Left colon (tissue), 2 donors: ENCODE measurements around the gene OLFM2. TPM values are rescaled to one million over a fixed set of nuclear protein-coding genes. Genes with fewer than 3 reads are reported as not detected.
A peak's percentile ranks its signal among the peaks of the same experiment; 100 is the strongest.

Experiments
- ATAC-seq: fragments of 200-7000 bp; cut with Tn5 transposase; one replicate; pipeline ENCODE4 v1.9.1; 2020; ENCODE audit warnings: mild to moderate bottlenecking, moderate library complexity
- DNase-seq, 2 donors: peaks; one replicate each; pipeline ENCODE4 v3.0.0-alpha.2; 2020
- intact Hi-C, 2 donors: fragments of 100-400 bp; cut with DNase I in 1 of 2; cut with micrococcal nuclease in 1 of 2; formaldehyde crosslinking; loops; one replicate each; pipeline versions ENCODE4 v1.11.2 to v1.14.0; 2022; cut with DNase I, micrococcal nuclease
- total RNA-seq, 2 donors: library from RNA; stranded (reverse); fragmentation: NEBNext Ultra II Directional; extraction: Animal tissue kit (Norgen Biotek cat#: 25700); gene quantifications; one replicate each; pipeline ENCODE4 v1.2.1, GENCODE V29; 2021
- donor health status: DM: no; HTN: no; CAD: no.
- donor health status: DM: yes; HTN: yes; CAD: no.

Gene OLFM2
- total RNA-seq, 2 donors from 2014 or later = 1.6 to 1.9 TPM

DNA sequence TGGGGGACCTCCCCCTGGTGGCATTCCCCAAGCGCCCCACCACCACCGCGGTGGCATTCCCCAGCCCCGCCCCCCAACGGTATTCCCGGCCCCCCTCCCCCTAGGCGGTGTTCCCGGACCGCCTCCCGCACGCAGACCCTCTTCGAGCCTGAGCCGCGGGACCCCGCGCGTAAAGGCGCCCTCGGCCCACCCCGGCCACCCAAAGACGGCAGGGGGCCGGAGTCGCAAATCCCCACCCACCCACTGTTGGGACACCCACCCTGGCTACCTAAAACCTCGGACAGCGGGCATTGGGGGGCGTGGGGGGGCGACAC is 22.4 kb downstream of the OLFM2 start:
- DNase-seq (no peak), ATAC-seq (no peak)
- intact Hi-C loops = no loop called here

DNA sequence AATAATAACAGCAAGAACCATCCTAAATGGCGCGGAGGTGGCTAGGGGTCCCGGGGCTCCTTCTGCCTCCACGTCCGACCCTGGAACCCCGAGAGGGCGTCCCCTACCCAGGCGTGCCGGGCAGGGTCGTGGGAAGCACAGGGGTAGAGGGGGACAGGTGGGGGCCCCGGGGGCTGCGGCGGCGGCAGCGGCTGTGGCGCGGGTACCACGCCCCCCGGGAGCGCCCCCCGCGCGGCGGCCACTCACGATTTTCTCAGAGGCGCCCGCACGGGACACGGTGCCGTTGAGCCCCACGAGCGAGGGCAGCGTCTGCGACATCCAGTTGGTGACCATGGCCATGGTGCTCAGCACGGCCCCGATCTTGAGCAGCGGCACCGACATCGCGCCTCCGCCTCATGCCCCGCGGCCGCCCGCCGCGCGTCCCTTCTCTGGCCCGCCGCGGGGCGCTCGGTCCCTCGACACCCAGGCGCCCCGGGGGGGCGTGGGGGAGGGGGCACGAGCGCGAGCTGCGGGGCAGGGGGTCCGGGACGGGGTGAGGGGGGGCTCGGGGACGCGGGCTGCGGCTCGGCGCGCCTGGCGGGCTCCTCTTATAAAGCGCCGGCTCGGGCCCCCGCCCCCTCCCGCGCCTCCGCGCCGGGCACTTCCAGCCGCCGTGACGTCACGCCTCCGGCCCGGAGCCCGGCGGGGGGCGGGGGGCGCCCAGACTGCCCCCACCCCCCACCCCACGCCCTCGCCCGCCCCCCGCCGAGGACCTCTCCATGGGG is 22.9 kb downstream of the OLFM2 start:
- no peak for ATAC-seq
- no peak for DNase-seq
- intact Hi-C loops = no loop called here

DNA sequence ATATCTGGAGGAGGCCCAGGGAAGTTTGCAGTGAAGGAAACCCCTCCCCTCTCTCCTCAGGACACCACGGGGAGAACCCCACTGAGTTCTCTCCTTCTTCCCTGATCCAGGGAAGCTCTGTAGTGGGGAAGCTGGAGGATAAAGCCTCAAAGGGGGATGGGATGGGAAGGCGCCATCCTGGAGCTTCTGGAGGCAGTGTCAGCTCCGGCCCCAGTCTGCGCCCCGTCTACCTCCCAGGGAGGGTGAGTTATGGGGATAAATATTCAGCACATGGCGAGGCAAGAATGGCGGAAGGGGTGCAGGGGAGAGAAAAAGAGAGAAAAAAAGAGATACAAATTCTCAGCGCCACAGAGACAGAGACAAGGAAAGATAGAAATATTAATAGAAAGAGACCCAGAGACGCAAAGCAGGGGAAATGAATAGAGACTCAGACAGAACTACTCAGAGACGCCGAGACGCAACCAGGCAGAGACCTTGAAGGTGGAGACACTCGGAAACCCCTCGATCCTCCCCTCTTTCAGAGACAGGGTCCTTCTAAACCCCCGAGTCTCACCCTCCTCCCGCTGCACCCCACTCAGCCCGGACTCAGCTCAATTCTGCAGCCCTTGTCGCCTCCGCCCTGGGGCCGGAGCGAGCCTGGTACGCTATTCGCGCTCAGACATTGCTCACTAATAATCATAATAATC is 23.6 kb downstream of the OLFM2 start:
- intact Hi-C loops = no loop called here
- ATAC-seq (no peak), DNase-seq (no peak)

DNA sequence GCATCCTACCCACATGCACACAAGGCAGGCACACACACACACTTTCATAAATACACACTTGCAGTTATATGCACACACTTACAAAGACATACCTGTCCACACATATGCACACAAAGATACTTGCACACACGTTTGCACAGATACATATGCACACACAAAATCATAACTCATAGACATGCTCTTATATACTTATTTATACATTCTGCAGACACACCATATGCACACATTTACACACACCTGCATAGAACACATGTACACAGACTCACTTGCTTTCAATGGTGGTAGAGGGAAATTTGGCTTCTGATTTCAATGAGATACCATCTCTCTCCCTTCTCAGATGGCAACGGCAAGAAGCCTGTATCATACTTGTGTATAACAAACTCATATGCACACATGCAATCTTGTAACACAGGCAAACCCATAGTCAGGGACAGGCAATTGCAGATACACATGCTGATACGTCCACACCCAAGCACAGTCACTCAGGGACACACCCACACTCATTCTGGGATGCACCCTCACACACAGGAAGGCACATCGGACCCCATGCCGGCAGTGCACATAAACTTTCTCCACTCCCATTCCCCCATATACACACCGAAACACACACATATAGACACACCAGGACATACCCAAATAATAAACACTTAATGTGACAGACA is 24.7 kb downstream of the OLFM2 start:
- ATAC-seq (no peak), DNase-seq (no peak)
- intact Hi-C loops = no loop called here

DNA sequence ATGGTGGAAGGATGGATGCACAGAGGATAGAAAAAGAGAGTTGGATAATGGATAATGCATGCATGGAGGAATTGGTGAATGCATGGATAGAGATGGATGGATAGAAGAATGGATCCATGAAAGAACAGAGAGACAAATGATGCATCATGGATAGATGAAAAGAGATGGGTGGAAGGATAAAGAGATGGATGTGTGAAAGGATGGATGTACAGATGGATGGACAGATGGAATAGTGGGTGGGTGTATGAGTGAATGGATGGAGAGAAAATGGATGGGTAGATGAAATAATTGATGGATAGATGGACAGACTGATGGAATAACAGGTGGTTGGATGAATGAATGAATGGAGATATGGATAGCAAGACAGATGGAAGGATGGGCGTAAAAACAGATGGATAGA is 25.7 kb downstream of the OLFM2 start:
- no peak for ATAC-seq
- intact Hi-C loops = no loop called here
- no peak for DNase-seq

DNA sequence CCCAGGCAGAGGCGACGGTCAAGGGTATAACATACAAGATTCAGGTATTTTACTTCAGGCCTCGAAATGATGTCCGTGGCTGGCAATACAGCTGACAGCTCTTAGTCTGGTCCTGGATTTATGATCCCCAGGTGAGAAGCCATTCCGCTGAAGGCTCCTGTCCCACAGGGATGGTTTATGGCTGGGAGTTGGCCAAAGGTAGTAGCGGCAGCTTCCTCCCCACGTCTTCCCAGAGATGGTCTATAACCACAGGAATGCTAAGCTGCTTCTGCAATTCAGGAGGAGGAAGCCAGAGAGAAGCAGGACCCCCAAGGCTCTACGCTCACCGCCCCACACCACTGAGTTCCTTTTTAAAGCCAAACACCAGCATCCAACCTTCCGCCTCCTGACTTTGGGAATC is 27.1 kb downstream of the OLFM2 start:
- intact Hi-C loops = no loop called here
- ATAC-seq = peak; percentile 68
- DNase-seq = no peak

DNA sequence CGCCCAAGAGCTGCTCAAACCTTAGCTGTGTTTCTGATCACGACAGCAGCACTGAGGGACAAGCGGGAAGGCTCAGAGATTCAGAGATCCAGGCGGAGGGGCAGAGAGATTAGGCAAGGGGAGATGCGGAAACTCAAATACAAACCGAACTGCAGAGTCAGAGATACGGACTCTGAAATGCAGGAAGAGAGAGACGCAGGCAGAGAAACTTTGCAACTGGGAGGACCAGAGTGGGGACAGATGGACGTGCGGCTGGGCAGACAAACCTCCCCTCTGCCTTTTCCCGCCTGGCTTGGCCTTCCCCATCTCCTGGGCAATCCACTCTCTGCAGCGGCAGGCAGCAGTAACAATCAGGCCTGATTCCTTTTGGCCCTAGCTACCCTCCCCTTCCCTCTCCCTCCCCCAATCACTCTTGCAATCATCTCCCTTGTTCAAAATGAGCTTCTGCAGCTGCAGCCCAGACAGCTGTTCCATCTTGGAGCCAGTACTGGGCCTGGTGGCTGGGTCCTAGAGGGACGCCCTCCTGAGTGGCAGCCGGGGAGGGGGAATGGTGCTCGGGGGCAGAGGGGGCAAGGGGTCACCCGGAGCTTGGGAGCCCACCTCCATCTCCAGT is 29.7 kb downstream of the OLFM2 start:
- ATAC-seq = no peak
- no peak for DNase-seq
- intact Hi-C loops = no loop called here

DNA sequence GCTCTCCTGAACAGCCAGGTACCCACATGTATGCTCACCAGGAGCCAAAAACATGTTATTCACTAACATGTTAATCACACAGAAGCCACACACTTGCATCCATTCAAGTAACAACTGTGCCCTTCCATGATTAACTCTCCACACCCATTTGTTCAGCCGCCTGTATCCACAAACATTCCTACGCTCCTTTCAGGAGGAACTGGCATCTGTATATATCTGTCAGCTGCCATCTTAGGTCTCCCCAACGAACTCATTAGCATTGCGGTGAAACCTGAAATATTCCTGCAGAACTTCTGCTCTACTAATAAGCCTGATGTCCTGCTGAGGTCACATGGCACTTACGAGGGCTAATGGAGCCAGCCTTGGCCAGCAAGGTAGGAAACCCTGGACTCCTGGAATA is 33.0 kb downstream of the OLFM2 start:
- intact Hi-C loops = no loop called here
- ATAC-seq (no peak), DNase-seq (no peak)

DNA sequence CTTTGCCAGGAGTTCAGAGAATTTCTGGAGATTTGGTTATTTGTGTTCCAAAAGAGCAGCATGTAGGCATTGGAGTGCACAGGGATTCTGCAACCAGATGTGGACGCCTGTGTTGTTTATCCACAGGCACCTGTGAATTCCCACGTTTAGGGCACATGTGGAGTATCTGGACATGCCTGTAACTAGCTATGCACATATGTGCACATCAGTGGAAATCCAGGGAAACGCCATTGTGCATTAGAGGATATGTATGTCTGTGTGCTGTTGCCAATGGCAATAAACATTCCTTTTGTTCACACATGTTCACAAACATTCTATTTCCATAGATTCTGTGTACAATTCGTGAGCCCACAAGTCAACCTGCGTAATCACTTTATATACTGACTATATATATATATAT is 34.7 kb downstream of the OLFM2 start:
- no peak for DNase-seq
- no peak for ATAC-seq
- intact Hi-C loops = no loop called here

DNA sequence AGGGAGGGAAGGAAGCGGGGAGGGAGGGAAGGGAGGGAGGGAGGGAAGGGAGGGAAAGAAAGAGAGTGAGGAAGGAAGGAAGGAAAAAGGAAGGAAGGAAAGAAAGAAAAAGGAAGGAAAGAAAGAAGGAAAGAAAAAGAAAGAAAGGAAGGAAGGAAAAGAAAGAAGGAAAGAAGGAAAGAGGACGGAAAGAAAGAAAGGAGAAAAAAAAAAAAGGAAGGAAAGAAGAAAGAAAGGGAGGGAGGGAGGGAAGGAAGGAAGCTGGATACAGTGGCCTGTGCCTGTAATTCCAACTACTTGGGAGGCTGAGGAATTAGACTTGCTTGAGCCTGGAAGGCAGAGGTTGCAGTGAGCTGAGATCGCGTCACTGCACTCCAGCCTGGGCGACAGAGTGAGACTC is 35.3 kb downstream of the OLFM2 start:
- ATAC-seq (no peak), DNase-seq (no peak)
- intact Hi-C loops = no loop called here

DNA sequence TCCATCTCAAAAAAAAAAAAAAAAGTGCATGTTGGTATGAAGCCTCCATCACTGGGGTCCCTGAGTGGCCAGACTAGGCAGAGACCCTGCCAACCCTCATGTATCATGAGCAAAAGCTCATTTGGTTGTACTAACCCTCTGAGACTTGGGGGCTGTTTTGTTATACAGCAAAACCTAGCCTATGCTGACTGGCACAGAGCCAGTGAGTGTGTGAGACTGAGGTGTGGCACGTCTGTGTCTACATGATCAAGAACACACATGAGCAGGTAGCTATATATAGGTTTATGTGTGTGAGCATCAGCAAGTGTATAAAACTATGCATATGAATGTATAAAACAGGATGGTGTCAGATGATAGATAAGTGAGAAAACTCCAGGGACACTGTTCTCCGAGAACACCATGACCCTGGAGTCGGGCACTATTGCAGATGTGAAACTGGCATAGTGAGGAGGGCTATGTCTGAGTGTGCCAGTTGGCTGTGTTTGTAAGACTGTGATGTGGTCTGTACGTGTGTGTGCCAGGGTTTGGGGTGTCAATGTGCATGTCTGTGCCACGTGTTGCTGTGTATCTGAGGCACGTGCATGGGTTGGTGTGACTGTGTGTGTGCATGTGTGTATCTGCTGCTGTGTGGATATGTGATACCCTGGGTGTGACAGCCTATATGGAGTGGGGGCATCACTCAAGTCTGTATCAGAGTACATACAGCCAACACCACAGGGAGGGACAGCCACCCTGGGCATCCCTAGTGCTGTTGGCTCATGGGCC is 44.5 kb downstream of the OLFM2 start:
- intact Hi-C loops = no loop called here
- DNase-seq (no peak), ATAC-seq (no peak)

DNA sequence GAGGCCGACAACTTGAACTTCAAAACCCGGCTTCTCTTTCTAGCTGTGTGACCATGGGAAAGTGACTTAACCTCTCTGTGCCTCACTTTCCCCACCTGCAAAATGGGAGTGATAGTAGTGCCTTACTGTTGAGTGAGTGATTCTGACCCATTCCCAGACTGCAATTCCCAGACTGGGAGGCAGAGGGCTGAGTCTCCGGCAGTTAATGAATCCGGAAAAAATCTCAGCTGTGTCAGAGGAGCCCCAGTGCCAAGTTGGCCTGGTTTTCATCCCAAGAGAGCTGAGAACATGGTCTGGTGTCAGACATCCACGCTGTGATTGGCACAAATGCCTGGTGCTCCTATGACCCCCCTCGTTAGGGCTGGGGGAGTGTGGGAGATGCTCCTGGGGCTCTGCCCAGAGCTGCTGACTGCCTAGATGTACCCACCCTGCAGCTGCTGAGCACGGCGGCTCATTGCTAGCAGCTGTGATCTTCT is 51.2 kb downstream of the OLFM2 start:
- ATAC-seq = no peak
- DNase-seq = no peak
- intact Hi-C loops = no loop called here

DNA sequence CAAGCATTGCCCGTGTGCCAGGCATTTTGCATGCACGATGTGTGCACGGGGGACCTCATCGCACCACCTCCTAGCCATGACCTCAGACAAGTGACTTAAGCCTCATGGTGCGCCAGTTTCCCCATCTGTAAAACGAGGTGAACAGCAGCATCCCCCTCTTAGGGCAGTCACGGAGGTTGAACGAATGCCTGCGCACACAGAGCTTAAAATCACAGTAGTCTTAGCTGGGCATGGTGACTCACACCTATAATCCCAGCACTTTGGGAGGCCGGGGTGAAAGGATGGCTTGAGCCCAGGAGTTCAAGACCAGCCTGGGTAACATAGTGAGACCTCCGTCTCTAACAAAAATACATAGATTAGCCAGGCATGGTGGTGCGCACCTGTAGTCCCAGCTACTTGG is 52.6 kb downstream of the OLFM2 start:
- intact Hi-C loops = no loop called here
- DNase-seq (no peak), ATAC-seq (no peak)

DNA sequence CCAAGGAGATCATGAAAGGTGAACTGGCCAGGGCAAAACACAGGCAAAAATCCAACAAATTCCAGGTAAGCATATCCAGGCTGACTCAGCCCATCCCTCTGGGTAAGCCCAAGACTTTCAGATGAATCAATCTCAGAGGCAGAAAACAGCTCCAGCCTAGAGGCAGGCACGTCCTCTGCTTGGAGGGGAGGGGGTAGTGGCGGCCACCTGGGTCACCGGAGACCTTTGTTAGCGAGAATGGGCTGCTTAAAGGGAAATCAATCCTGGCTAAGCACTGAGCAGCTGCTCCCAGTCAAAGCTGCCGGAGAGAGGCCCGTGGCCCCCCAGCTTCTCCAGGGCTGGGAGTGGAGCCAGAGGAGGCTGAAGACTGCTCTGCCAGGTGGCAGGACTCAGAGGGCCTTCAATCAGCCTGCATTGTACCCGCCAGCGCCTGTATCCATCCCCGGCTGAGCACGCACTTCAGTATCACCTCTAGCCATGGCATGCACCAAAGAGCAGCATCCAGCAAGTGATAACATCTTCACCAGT is 53.0 kb downstream of the OLFM2 start:
- intact Hi-C loops = no loop called here
- DNase-seq (no peak), ATAC-seq (no peak)

DNA sequence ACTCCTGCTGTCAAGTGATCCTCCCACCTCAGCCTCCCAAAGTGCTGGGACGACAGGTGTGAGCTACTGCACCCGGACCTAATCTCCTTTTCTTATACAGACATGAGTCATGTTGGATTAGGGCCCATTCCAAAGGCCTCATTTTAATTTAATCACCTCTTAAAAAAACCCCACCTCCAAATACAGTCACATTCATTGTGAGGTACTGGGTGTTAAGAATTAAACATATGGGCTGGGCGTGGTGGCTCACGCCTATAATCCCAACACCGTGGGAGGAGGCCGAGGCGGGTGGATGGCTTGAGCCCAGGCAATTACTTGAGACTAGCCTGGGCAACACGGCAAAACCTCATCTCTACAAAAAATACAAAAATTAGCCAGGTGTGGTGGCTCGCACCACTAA is 54.6 kb downstream of the OLFM2 start:
- intact Hi-C loops = no loop called here
- DNase-seq (peak; percentile 61 to 68), ATAC-seq (peak; percentile 97)

DNA sequence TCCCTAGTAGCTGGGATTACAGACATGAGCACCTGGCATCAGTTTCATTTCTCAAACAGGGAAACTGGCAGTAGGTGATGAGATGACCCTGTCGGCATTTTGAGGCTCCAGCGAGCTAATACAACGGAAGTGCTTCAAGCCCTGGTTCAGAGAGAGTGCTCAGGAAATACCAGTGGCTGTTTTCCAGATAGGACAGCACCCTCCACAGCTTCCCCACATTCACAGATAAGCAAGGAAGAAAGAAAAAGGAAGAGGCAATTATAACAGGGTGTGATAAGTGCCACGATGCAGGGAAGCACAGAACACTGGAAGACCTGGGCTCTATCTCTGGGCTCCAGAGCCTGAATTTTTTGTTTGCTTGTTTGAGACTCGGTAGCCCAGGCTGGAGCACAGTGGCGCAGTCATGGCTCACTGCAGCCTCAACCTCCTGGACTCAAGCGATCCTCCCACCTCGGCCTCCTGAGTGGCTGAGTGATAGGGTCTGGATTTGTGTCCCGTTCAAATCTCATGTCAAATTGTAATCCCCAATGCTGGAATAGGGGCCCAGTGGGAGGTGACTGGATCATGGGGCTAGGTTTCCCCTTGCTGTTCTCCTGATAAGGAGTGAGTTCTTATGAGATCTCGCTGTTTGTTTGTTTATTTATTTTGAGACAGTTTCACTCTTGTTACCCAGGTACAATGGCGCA is 57.7 kb downstream of the OLFM2 start:
- intact Hi-C loops = no loop called here
- ATAC-seq = no peak
- DNase-seq = no peak

DNA sequence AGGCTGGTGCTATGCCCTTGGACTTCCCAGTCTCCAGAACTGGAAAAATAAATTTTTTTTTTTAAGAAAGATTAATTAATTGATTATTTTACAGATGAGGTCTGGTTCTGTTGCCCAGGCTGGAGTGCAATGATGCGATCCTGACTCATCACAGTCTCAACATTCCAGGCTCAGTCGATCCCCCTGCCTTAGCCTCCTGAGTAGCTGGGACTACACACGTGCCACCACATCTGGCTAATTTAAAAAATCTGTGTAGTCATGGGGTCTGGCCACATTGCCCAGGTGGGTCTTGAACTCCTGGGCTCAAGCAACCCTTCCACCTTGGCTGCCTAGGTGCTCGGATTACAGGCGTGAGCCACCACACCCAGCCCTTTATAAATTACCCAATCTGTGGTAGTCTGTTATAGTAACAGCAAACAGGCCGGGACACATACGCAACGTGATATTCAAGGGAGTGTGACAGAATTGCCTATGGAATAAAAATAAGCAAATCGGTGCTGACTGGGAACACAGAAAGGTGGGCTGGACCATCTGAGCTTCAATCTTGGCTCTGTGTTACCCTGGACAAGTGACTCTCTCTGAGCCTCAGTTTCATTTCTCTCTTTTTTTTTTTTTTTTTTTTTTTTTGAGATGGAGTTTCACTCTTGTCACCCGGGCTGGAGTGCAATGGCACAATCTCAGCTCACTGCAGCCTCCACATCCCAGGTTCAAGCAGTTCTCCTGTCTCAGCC is 58.4 kb downstream of the OLFM2 start:
- DNase-seq (no peak), ATAC-seq (no peak)
- intact Hi-C loops = no loop called here

DNA sequence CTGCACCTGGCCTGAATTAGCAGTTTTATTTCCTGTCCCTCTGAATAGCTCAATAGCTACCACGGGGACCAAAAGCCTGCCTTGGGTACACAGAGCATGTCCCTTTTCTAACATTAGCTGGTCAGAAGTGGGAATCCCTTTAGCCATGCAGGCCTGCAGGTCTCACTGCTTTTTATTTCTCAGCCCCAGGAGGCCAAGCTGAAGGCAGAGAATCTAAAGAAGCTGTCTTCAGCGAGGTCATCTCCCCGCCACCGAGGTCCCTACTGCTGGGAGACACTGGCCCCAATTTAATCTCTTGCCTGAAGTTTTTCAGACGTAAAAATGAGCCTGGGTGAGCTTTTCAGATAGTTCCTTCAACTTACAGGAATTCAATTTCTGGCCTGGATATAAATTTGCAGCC is 60.5 kb downstream of the OLFM2 start:
- ATAC-seq = no peak
- DNase-seq = no peak
- intact Hi-C loops = no loop called here
